ENCODE results near the gene CLCN5. TPM values are rescaled to one million over a fixed set of nuclear protein-coding genes. Genes with fewer than 3 reads are reported as not detected.

Gene CLCN5
- total and polyA plus RNA-seq, 5 donors: 0.57 to 2.8 (median 2.5) TPM

DNA sequence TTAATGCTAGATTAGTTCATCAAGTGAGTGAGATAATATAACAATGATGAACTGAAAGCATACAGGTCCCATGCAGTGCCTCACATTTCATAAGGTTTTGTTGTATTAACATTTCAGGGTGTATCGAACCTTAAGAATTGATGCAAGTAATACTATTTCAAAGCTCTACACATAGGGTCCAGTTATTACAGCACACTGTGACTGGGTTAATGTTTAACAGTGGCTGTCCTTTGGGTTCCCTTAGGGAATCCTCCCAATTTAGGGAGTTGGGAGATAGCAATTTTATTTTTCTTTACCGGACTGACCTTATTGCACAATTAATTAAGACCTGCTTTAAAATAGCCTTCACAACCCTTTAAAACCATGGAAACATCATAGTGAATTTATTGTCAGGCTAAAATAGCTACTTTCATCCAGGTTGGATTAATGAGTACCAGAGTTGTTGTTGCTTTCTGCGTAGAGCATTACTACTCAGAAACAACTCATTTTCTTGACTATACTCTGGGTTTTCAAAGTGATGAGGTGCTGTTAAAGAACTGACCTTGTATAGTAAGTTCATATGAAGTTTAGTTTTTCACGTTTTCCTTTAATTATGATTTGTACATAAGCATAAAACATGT is 144.0 kb downstream of the CLCN5 start:
- Histone ChIP-seq H3K27ac (ENCODE audit: low read length) (no peak overlapping the region), H3K9me3 (ENCODE audit: control insufficient read depth, low read length) (no peaks in the 10 kb centered on the region), H3K27me3 (ENCODE audit: control insufficient read depth, insufficient read depth) (no peaks in the 10 kb centered on the region), H3K4me1 (ENCODE audit: control insufficient read depth, insufficient read depth, low read length) (no peaks in the 10 kb centered on the region), H3K4me3 (ENCODE audit: low read length) (no peak overlapping the region)
- intact Hi-C loops (cut with DNase I): no loop called here
- ATAC-seq: no peak
- DNase-seq: no peak
- WGBS: 76% methylated on average over 4 of the region's 4 CpGs

- Histone ChIP-seq H3K4me1 (ENCODE audit: control insufficient read depth, insufficient read depth, low read length) (no peaks in the 10 kb centered on the region), H3K27me3 (ENCODE audit: control insufficient read depth, insufficient read depth) (no peaks in the 10 kb centered on the region), H3K4me3 (ENCODE audit: low read length) (no peak overlapping the region), H3K9me3 (ENCODE audit: control insufficient read depth, low read length) (no peaks in the 10 kb centered on the region), H3K27ac (ENCODE audit: low read length) (no peak overlapping the region)
- no peak for ATAC-seq
- DNase-seq: no peak
- 20% methylated on average over 9 of the region's 9 CpGs for WGBS
- intact Hi-C loops (cut with DNase I): no loop called here
Observed at GRCh38 chrX:50067435-50068284, 145.3 kb downstream of the CLCN5 start.

DNA sequence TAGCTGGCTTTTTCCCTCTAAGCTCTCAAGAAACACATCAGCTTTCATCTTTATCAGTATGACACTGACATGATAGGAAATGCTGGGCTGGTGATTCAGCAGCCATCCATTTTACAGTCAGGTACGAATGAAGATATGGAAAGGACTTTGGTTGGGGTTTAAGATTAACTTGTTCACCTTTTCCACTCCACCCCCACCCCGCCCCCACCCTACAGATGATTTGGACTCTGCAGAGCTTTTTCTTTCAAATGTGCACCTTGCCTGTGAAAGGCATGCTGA is 145.8 kb downstream of the CLCN5 start:
- no peak for ATAC-seq
- 77% methylated on average over 2 of the region's 2 CpGs for WGBS
- intact Hi-C loops (cut with DNase I): no loop called here

GRCh38 chrX:50068893-50069292 is 146.5 kb downstream of the CLCN5 start:
- ATAC-seq (no peak), DNase-seq (no peak)
- Histone ChIP-seq H3K4me1 (ENCODE audit: control insufficient read depth, insufficient read depth, low read length) (no peaks in the 10 kb centered on the region), H3K27me3 (ENCODE audit: control insufficient read depth, insufficient read depth) (no peaks in the 10 kb centered on the region), H3K4me3 (ENCODE audit: low read length) (no peak overlapping the region), H3K9me3 (ENCODE audit: control insufficient read depth, low read length) (no peaks in the 10 kb centered on the region), H3K27ac (ENCODE audit: low read length) (no peak overlapping the region)
- 96% methylated on average over 2 of the region's 2 CpGs for WGBS
- intact Hi-C loops (cut with DNase I): no loop called here

More for the DNA sequence above, 145.8 kb downstream of the CLCN5 start:
- H3K27me3 ChIP-seq (ENCODE audit: control insufficient read depth, insufficient read depth): no peaks in the 10 kb centered on the region
- no peak overlapping the region for H3K4me3 ChIP-seq (ENCODE audit: low read length)
- no peaks in the 10 kb centered on the region for H3K9me3 ChIP-seq (ENCODE audit: control insufficient read depth, low read length)
- no peaks in the 10 kb centered on the region for H3K4me1 ChIP-seq (ENCODE audit: control insufficient read depth, insufficient read depth, low read length)
- DNase-seq: no peak
- no peak overlapping the region for H3K27ac ChIP-seq (ENCODE audit: low read length)

- WGBS: 59% methylated on average over 1 of the region's 1 CpG
- H3K4me3 ChIP-seq (ENCODE audit: low read length): no peak overlapping the region
- H3K4me1 ChIP-seq (ENCODE audit: control insufficient read depth, insufficient read depth, low read length): no peaks in the 10 kb centered on the region
- H3K9me3 ChIP-seq (ENCODE audit: control insufficient read depth, low read length): no peaks in the 10 kb centered on the region
- no peak overlapping the region for H3K27ac ChIP-seq (ENCODE audit: low read length)
- H3K27me3 ChIP-seq (ENCODE audit: control insufficient read depth, insufficient read depth): no peaks in the 10 kb centered on the region
- intact Hi-C loops (cut with DNase I): no loop called here
- ATAC-seq (no peak), DNase-seq (no peak)
Observed at GRCh38 chrX:50071494-50071893, 149.1 kb downstream of the CLCN5 start.

GRCh38 chrX:50072110-50072509 is 149.7 kb downstream of the CLCN5 start:
- Histone ChIP-seq H3K27me3 (ENCODE audit: control insufficient read depth, insufficient read depth) (no peaks in the 10 kb centered on the region), H3K4me1 (ENCODE audit: control insufficient read depth, insufficient read depth, low read length) (no peaks in the 10 kb centered on the region), H3K4me3 (ENCODE audit: low read length) (no peak overlapping the region), H3K9me3 (ENCODE audit: control insufficient read depth, low read length) (no peaks in the 10 kb centered on the region), H3K27ac (ENCODE audit: low read length) (no peak overlapping the region)
- no peak for DNase-seq
- no peak for ATAC-seq
- intact Hi-C loops (cut with DNase I): no loop called here
- 76% methylated on average over 1 of the region's 1 CpG for WGBS

DNA sequence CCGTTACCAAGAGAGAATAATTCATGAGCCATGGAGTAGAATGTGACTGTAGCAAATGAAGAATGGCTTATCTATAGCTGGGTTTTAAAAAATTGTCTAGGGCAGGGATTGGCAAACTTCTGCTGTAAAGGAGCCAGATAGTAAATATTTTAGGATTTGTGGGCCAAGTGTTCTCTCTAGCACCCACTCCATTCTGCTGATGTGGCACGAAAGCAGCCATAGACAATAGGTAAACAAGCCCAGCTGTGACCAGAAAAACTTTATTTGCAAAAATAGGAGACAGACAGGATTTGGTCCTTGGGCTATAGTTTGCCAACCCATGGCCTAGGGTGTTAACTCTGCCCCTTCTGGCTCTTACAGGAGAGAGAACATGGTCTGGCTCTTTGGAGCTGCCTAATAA is 151.2 kb downstream of the CLCN5 start:
- no peak for DNase-seq
- H3K27ac ChIP-seq (ENCODE audit: low read length): no peak overlapping the region
- ATAC-seq: no peak
- no peaks in the 10 kb centered on the region for H3K4me1 ChIP-seq (ENCODE audit: control insufficient read depth, insufficient read depth, low read length)
- H3K9me3 ChIP-seq (ENCODE audit: control insufficient read depth, low read length): no peaks in the 10 kb centered on the region
- no peaks in the 10 kb centered on the region for H3K27me3 ChIP-seq (ENCODE audit: control insufficient read depth, insufficient read depth)
- H3K4me3 ChIP-seq (ENCODE audit: low read length): no peak overlapping the region
- intact Hi-C loops (cut with DNase I): no loop called here
- WGBS: 98% methylated on average over 2 of the region's 2 CpGs

GRCh38 chrX:50075630-50076339 is 153.4 kb downstream of the CLCN5 start:
- ATAC-seq: no peak
- no peak for DNase-seq
- Histone ChIP-seq H3K27me3 (ENCODE audit: control insufficient read depth, insufficient read depth) (no peaks in the 10 kb centered on the region), H3K4me1 (ENCODE audit: control insufficient read depth, insufficient read depth, low read length) (no peaks in the 10 kb centered on the region), H3K27ac (ENCODE audit: low read length) (no peak overlapping the region), H3K4me3 (ENCODE audit: low read length) (no peak overlapping the region), H3K9me3 (ENCODE audit: control insufficient read depth, low read length) (no peaks in the 10 kb centered on the region)
- 88% methylated on average over 4 of the region's 4 CpGs for WGBS
- intact Hi-C loops (cut with DNase I): no loop called here

GRCh38 chrX:50081282-50081889 is 159.0 kb downstream of the CLCN5 start:
- H3K9me3 ChIP-seq (ENCODE audit: control insufficient read depth, low read length): no peaks in the 10 kb centered on the region
- H3K4me1 ChIP-seq (ENCODE audit: control insufficient read depth, insufficient read depth, low read length): no peaks in the 10 kb centered on the region
- no peak overlapping the region for H3K27ac ChIP-seq (ENCODE audit: low read length)
- peak in 1 of 2 donors; percentile 45 for ATAC-seq
- no peaks in the 10 kb centered on the region for H3K27me3 ChIP-seq (ENCODE audit: control insufficient read depth, insufficient read depth)
- intact Hi-C loops (cut with DNase I): loop anchor here in 2 of 4 donors (5.0 to 10.0 kb wide), 2 partner anchors 164 to 167 kb away; no protein-coding TSS in a partner anchor
- WGBS: 44% methylated on average over 3 of the region's 3 CpGs
- peak in 2 of 3 donors; percentile 48 to 71 for DNase-seq
- no peak overlapping the region for H3K4me3 ChIP-seq (ENCODE audit: low read length)

DNA sequence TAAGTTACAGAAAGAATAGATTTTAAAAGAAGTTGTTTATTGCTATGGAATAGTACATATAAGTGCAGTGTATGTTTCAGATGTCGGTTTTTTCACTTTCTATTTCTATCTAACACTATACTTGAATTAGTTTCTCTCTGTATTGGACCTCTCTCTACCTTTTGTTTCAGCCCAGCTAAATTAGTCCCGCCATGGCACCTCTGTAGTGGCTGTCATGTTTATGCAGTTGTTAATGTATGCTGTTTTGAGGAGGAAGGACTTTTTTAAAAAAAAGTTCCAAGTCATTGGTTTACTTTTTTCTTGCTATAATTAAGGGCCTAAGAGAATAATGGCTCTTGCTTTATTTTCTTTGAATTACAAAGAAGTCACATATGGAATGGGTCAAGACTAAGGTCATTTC is 160.3 kb downstream of the CLCN5 start:
- intact Hi-C loops (cut with DNase I): loop anchor here in 2 of 4 donors (5.0 to 10.0 kb wide), 2 partner anchors 165 to 168 kb away; no protein-coding TSS in a partner anchor
- Histone ChIP-seq H3K4me3 (ENCODE audit: low read length) (no peak overlapping the region), H3K27ac (ENCODE audit: low read length) (no peak overlapping the region), H3K4me1 (ENCODE audit: control insufficient read depth, insufficient read depth, low read length) (no peaks in the 10 kb centered on the region), H3K9me3 (ENCODE audit: control insufficient read depth, low read length) (no peaks in the 10 kb centered on the region), H3K27me3 (ENCODE audit: control insufficient read depth, insufficient read depth) (no peaks in the 10 kb centered on the region)
- no peak for DNase-seq
- ATAC-seq: no peak
- 88% methylated on average over 2 of the region's 2 CpGs for WGBS

- WGBS: 88% methylated on average over 3 of the region's 3 CpGs
- intact Hi-C loops (cut with DNase I): loop anchor here in 1 of 4 donors (10.0 kb wide), 1 partner anchor 174 kb away; no protein-coding TSS in a partner anchor
- Histone ChIP-seq H3K27ac (ENCODE audit: low read length) (no peak overlapping the region), H3K4me3 (ENCODE audit: low read length) (no peak overlapping the region), H3K4me1 (ENCODE audit: control insufficient read depth, insufficient read depth, low read length) (no peaks in the 10 kb centered on the region), H3K9me3 (ENCODE audit: control insufficient read depth, low read length) (no peaks in the 10 kb centered on the region), H3K27me3 (ENCODE audit: control insufficient read depth, insufficient read depth) (no peaks in the 10 kb centered on the region)
- DNase-seq: no peak
- ATAC-seq: no peak
Observed at GRCh38 chrX:50088645-50089044, 166.2 kb downstream of the CLCN5 start.

Measured in right cardiac atrium (tissue), 5 donors.